ENCODE data around the gene ADAM8. TPM values are rescaled to one million over a fixed set of nuclear protein-coding genes. Genes with fewer than 3 reads are reported as not detected.
A peak's percentile ranks its signal among the peaks of the same experiment; 100 is the strongest.

Gene ADAM8
- total and polyA plus RNA-seq, 8 donors = 1.9 to 45.3 (median 3.8) TPM

GRCh38 chr10:133308421-133309099, 31.9 kb upstream of the ADAM8 start, which contains the start of the genes TUBGCP2 and ZNF511:
Gene TUBGCP2 (minus strand): TSS chr10:133308872. CDS start chr10:133302941, 5,931 bp downstream.
Gene ZNF511 (plus strand): TSS chr10:133308914. CDS start chr10:133308944, 30 bp downstream.
- intact Hi-C loops (cut with DNase I) = no loop called here
- H3K4me3 ChIP-seq = peak within 1 kb of the TSS; percentile 89 to 98
- peaks cover 0 to 32% of the 10 kb centered on the region in 2 donors for H3K36me3 ChIP-seq
- DNase-seq = peak; percentile 84 to 95 (median 88)
- peak; percentile 79 for ATAC-seq
- no peak for TF ChIP-seq CTCF (IDR thresholded peaks at IDR 0.05)
- H3K27ac ChIP-seq = peak within 1 kb of the TSS; percentile 97
- H3K4me1 ChIP-seq = peaks cover 18 to 43% of the 10 kb centered on the region in 2 donors
- H3K9me3 ChIP-seq = no peaks in the 10 kb centered on the region
- no peaks in the 10 kb centered on the region for H3K27me3 ChIP-seq

GRCh38 chr10:133307776-133308420, 31.2 kb upstream of the ADAM8 start:
- Histone ChIP-seq H3K27me3 (no peaks in the 10 kb centered on the region), H3K4me3 (peak overlapping the region; percentile 89 to 98), H3K27ac (peak overlapping the region; percentile 97), H3K36me3 (peaks cover 0 to 27% of the 10 kb centered on the region in 2 donors), H3K4me1 (peaks cover 18 to 42% of the 10 kb centered on the region in 2 donors), H3K9me3 (no peaks in the 10 kb centered on the region)
- TF ChIP-seq CTCF (IDR thresholded peaks at IDR 0.05) = peak; percentile 60 to 72
- ATAC-seq (peak; percentile 62), DNase-seq (peak in 3 of 4 donors; percentile 86 to 89 (median 86))
- intact Hi-C loops (cut with DNase I) = no loop called here

- intact Hi-C loops (cut with DNase I) = no loop called here
- Histone ChIP-seq H3K4me1 (peaks cover 18 to 42% of the 10 kb centered on the region in 2 donors), H3K9me3 (no peaks in the 10 kb centered on the region), H3K27ac (no peak overlapping the region), H3K27me3 (no peaks in the 10 kb centered on the region), H3K4me3 (no peak overlapping the region), H3K36me3 (peaks cover 0 to 26% of the 10 kb centered on the region in 2 donors)
- TF ChIP-seq CTCF (IDR thresholded peaks at IDR 0.05) = no peak
- ATAC-seq (no peak), DNase-seq (peak in 1 of 4 donors; percentile 37)
These were observed 30.3 kb upstream of the ADAM8 start for GRCh38 chr10:133306941-133307379.

DNA sequence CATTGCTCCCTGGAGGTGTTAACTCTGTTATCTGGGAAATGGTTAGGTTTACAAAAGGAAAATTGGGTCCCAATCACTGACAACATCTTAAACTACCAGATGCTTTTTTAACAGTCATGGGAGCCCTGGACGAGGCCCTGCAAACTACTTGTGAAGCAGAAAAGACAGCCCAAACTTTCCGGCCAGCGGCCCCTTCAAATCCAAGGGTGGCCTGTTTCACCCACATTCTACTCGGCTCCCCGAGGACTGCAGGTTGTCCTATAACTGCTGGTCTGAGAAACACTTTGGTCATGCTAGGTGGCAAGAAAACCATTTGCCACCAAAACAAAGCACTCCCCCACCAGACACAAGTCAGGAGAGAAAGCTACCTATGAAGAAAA, 29.4 kb upstream of the ADAM8 start:
- ATAC-seq = no peak
- intact Hi-C loops (cut with DNase I) = no loop called here
- Histone ChIP-seq H3K27me3 (no peaks in the 10 kb centered on the region), H3K4me3 (no peak overlapping the region), H3K27ac (peak overlapping the region; percentile 64 to 79), H3K36me3 (peaks cover 0 to 28% of the 10 kb centered on the region in 2 donors), H3K4me1 (peaks cover 18 to 42% of the 10 kb centered on the region in 2 donors), H3K9me3 (no peaks in the 10 kb centered on the region)
- no peak for TF ChIP-seq CTCF (IDR thresholded peaks at IDR 0.05)
- DNase-seq = peak in 1 of 4 donors; percentile 31

DNA sequence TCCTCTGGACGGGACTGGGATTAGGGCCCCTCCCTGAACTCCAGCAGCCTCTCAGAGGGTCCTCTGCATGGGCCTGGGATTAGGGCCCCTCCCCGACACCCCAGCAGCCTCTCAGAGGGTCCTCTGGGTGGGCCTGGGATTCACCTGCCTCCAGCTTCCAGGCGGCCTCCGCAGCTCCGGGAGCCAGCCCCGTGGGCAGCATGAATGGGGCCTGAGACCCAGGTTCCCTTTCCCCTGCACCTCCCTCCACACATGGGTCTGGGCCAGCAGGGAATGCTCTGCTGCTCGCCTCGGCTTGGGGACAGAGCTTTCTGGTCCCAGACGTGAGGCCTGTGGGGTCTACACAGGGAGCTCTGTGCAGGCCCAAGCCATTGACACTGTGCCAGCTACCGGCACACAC, 26.5 kb upstream of the ADAM8 start:
- Histone ChIP-seq H3K4me1 (peaks cover 12 to 36% of the 10 kb centered on the region in 2 donors), H3K36me3 (peaks cover 0 to 46% of the 10 kb centered on the region in 2 donors), H3K27me3 (no peaks in the 10 kb centered on the region), H3K27ac (no peak overlapping the region), H3K9me3 (no peaks in the 10 kb centered on the region), H3K4me3 (no peak overlapping the region)
- DNase-seq = peak in 1 of 4 donors; percentile 73
- intact Hi-C loops (cut with DNase I) = no loop called here
- ATAC-seq = no peak
- no peak for TF ChIP-seq CTCF (IDR thresholded peaks at IDR 0.05)
